ENCODE measurements around the gene COA6.
"Not testable (repeated sequence)": the region's sequence is repeated elsewhere in the genome, so short reads cannot be mapped to it uniquely, and the experiment has no call there.

The COA6 gene

DNA sequence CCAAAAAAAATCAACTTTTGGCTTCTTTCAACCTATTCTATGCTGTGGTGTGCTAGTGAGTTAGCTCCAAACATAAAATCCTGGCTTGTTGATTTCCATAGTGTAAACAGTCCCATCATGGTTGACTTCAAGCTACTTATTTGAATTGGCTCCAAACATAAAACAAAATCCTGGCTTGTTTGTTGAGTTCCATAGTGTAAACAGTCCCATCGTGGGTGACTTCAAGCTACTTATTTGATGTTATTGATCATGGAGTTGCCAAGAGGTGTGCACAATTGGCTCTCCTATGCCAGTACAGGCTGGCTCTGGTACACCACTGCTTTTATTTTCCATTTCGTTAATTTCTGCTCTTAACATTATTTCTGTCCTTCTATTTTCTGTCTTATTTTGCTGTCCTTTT is 1.8 kb upstream of the COA6 start:
- no peak for DNase-seq

DNA sequence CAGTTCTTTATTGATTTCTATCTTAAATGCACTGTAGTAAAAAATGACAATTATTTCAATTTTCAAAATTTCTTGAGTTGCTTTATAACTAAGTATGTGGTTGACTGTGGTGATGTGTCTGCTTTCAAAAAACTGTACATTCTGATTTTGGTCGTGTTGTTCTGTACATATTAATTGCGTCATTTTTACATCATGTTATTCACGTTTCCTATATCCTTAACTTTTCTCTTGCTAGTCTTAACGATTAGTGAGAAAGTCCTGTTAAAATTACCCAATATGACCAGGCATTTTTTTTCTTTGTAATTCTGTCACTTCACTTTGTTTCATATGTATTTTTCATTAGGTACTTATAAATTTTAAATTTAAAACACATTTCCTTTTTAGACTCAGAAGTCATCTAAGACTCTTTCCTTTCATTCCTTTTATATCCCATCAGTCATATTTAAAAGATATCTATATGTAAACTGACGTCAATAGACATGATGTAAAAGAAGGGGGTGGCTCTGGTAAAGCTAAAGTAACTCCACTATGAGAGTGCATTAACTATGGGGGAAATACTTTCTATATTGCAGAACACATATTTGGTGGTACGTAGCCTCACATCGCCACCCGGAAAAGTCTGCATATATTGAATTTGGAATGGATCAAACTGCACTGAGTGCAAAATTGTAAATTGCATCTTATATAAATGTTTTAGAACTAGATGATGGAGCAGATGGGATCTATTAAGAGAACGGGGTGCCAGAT is 1.1 kb upstream of the COA6 start:
- DNase-seq = no peak

DNA sequence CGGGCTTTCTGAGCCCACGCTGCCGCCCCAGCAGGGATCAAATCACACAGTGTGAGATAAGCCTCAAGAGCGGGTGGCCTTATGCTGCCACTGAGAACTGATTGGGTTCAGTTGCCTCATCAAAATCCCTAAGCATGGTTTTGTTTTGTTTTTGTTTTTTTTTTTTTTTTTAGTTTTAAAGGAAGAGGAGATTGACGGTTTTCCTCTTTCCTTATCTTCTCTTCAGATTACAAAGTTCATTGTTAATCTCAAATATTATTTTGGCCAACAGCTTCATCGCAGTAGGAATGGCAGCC is 651 bp downstream of the COA6 start:
- no peak for DNase-seq

- no peak for DNase-seq
Observed at GRCh38 chr1:234375672-234376071, 2.4 kb downstream of the COA6 start.

DNA sequence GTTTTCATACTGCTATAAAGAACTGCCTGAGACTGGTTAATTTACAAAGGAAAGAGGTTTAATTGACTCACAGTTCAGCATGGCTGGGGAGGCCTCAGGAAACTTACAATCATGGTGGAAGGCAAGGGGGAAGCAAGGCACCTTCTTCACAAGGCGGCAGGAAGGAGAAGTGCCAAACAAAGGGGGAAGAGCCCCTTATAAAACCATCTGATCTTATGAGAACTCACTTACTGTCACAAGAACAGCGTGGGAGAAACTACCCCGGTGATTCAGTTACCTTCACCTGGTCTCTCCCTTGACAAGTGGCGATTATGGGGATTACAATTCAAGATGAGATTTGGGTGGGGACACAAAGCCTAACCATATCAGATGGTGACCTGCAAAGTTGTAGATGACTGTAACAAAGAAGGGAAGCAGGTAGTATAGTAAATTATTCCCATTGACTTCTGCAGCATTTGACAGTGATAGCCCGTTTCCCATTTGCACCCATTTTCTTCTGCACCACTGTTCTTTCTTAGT is 6.4 kb downstream of the COA6 start:
- DNase-seq = not testable (repeated sequence)

GRCh38 chr1:234381699-234382555 is 8.7 kb downstream of the COA6 start:
- DNase-seq = no peak

- DNase-seq = no peak
Observed at GRCh38 chr1:234386122-234386521, 12.9 kb downstream of the COA6 start.

GRCh38 chr1:234388094-234388493 is 14.8 kb downstream of the COA6 start:
- no peak for DNase-seq

DNA sequence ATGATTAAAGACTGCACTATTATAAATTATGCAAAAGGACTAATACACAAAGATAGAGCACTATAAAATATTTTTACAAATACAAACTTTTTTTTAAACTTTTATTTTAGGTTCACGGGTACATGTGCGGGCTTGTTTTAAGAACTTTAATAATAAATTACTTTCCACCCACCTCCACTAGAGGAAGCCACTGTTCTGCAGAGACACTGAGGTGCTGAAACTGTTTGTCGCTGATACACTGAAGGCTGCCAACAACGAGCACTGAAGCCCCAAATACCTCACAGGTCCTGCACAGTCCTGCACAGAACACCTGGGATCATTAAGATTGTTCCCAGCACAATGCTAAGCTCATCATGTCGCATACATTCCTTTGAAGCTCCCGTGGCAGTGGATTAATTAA is 19.9 kb downstream of the COA6 start:
- no peak for DNase-seq

GRCh38 chr1:234395297-234395696 is 22.0 kb downstream of the COA6 start:
- DNase-seq = no peak

GRCh38 chr1:234396092-234396491 is 22.8 kb downstream of the COA6 start:
- no peak for DNase-seq

GRCh38 chr1:234396871-234397270 is 23.6 kb downstream of the COA6 start:
- DNase-seq = no peak

- DNase-seq = no peak
Observed at GRCh38 chr1:234397732-234398131, 24.5 kb downstream of the COA6 start.

DNA sequence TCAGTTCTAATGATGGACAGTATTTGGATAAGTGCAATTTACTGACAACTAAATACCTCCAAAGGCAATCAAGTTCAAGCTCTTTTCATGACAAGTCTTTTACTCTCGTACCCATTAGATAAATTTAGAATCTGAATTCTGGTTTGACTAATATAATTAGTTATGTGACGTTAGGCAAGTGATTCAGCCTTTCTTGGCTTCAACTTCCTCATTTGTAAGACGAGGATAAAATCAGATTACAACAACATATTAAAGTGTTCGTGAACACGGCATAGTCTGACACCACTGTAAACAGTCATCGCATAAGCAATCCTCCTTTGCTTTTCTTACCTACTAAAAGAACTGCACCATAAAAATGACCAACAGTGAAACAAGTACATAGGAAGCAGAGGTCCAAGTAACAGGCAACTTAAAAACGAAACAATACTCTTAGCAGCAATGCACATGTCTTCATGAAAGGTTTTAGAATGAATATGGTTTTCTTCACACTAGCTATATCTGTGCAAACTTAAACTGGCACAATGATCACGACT is 25.7 kb downstream of the COA6 start:
- no peak for DNase-seq

DNA sequence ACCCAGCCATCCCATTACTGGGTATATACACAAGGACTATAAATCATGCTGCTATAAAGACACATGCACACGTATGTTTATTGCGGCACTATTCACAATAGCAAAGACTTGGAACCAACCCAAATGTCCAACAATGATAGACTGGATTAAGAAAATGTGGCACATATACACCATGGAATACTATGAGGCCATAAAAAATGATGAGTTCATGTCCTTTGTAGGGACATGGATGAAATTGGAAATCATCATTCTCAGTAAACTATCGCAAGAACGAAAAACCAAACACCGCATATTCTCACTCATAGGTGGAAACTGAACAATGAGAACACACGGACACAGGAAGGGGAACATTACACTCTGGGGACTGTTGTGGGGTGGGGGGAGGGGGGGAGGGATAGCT is 26.3 kb downstream of the COA6 start:
- DNase-seq = not testable (repeated sequence)

GRCh38 chr1:234400773-234401172 is 27.5 kb downstream of the COA6 start:
- no peak for DNase-seq

GRCh38 chr1:234401658-234402057 is 28.4 kb downstream of the COA6 start:
- no peak for DNase-seq

DNA sequence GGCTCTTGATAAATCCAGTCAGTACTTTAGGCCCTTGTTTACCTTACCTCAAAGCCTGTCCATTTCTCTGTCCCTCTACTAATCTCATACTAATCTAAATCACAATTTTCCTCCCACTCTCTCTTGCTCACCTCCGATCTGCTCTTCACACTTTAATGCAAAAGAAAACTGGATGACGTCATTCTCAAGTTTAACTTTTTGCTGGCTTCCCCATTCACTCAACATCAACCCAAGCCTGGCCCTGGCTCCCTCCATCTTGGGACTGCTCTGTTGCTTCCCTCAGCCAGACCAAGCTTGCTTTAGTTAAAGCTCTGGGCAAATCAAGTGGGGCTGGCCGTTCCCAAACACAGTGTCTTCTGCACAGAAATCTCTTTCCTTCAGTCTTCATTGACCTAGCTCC is 29.7 kb downstream of the COA6 start:
- no peak for DNase-seq

- no peak for DNase-seq
Observed at GRCh38 chr1:234405676-234406075, 32.4 kb downstream of the COA6 start.

- DNase-seq = no peak
Observed at GRCh38 chr1:234406871-234407270, 33.6 kb downstream of the COA6 start.

GRCh38 chr1:234408757-234409156 is 35.5 kb downstream of the COA6 start:
- no peak for DNase-seq

- no peak for DNase-seq
Observed at GRCh38 chr1:234409328-234409727, 36.1 kb downstream of the COA6 start.

DNA sequence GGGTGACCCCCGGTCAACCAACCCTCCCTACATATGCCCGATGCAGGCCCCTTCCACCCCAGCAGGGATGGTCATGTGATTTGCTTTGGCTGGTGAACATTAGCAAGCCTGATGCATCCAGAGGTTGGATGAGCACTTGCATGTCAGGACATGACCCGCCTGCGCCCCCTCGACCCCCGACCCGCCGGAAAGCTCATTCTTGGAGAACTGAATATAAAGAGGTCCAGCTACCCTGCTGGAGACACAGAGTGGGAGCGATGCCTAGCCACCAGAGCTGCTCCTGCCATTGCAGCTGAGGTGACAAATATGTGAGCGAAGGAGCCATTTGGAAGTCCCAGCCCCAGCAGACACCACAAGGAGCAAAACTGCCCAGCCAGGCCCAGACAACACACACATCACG is 39.6 kb downstream of the COA6 start:
- DNase-seq = no peak

GRCh38 chr1:234413485-234413884 is 40.2 kb downstream of the COA6 start:
- no peak for DNase-seq
